NCI-H2171 treated with DMSO at 0.1 percent for 48 hours (cell line): ENCODE results near the gene NAP1L4.
A peak's percentile ranks its signal among the peaks of the same experiment; 100 is the strongest.

Experiments used
- DNase-seq: peaks from one replicate; lab custom pipeline; 2025; lab: John Stamatoyannopoulos, UW

The NAP1L4 gene

DNA sequence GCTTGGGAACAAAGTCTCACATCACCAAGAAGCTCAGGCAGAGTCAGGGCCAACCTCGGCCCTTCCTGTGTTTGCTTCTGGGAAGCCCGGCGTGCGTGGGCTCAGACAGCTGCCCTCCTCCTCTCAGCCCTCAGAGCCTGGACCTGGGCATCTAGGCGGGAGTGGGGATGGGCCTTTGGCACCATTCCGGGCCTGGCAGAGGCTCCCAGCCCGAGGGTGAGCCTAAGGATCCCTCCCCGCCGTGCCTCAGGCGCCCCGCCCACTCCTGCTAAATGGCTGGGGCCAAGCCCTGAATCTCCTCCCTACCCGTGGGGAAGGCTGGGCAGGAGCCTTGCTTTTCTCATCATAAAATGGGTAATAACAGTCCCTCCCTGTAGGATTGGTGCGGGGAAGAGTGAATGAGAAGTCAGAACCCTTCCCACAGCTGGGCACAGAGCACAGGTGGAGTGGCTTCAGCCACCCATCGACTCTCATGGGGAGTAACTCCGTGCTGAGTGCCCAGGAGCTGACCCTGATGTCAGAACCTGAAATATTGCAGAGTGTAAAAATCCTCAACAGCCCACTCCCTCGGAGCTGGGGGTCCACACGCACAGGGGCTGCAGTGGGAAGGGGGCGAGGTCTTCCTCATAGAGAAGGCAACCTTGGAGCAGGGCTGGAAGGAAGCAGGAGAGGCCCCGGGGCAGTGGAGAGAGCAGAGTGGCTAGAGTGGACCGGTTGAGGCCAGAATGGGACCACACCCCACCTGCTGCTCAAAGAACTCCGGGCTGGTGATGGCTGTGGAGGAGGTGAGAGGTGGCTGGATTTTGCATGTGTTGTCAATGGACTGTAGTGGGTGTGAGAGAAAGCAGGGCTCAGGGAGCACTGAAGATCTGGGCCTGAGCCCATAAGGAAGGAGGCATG, 87.7 kb downstream of the NAP1L4 start:
- DNase-seq = no peak

DNA sequence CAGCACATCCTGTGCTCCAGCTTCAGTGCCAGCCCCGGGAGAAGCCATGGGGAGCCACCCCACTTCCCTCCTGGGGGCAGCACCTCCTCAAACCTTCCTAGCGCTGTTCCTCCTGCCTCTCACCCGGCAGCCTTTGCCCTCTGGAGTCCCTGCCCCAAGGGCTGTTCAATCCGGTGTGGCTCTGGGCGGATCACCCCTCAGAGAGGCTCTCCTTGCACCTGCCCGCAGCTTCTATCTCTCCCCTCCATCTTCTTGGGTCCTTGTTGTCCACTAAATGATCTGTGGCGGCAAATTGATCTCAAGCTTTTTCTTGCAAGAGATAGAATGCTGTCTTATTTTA, 88.5 kb downstream of the NAP1L4 start:
- no peak for DNase-seq

DNA sequence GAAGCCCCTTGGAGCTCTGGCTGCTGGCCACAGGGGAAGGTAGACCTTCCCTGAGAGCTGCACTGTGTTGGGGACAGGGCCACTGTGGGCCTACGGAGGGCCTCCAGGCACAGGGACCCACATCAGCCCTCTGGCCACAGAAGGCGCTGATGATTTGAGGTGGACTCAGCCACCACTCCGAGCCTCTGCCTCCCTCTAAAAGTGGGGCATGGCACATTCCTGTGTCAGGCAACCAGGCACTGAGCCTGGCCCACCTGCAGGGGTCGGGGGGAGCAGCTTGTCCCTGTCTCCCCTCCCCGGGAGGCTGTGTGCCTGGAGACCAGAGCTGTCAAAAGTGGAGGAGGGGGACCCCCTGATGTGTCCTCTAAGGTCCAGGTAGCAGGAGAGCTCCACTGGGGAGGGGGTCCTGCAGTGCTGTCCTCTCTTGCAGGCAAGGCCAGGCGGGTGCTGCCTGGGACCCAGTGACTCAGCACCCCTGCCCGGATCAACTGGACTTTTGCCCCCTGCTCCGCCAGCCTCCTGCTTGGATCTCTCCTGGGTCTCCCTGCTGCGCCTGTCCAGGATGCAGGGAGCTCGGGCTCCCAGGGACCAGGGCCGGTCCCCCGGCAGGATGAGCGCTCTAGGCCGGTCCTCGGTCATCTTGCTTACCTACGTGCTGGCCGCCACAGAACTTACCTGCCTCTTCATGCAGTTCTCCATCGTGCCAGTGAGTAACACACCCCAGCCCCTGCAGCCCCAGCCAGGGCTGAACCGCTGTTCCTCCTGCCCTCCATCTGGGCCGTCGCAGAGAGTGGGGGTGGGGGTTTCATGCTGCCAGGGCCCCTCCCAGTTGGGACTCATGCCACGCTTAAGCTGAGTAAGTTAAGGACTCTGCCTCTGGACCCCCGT, 89.1 kb downstream of the NAP1L4 start:
- DNase-seq = no peak

DNA sequence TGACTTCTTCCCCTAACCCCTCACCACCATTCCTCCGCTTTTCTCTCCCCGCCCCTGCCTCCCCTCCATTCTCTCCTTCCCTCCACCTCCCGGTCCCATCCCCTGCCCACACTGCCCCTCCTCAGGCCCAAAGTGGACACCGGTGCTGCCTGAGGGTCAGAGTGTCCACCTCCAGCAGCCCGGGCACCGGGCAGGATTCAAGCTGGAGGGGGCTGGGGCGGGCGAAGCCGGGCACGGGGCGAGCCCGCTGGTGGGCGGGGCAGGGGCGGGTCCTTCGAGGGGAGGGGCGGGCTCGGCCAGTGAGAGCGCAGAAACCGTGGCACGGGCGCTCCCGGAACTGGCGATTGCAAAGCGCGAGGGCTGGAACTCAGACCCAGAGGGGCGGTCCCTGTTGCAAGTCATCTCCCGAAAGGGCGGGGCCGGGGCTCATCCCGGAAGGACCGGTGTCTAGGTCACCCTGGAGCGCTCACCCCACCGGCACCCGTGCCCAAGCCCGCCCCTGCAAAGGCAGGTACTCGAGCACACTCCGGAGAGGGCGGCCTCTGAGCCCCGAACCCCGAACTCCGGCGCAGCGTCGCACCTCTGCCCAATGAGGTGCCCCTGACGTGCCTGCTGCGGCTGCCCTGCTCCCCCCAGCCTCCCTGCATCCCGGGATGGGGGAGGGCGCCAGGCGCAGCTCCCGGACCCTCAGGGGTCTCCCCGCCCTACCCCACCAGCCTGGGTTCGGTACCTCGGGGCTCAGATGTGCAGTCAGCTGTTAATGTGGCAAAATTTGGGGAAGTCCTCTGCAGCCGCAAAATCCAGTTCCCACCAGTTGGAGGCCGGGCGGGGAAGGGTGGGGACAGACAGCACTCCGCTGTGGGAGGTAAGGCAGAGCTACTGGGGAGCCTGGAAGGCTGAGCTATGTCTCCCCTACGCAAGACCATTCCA, 90.0 kb downstream of the NAP1L4 start:
- DNase-seq = peak; percentile 73

DNA sequence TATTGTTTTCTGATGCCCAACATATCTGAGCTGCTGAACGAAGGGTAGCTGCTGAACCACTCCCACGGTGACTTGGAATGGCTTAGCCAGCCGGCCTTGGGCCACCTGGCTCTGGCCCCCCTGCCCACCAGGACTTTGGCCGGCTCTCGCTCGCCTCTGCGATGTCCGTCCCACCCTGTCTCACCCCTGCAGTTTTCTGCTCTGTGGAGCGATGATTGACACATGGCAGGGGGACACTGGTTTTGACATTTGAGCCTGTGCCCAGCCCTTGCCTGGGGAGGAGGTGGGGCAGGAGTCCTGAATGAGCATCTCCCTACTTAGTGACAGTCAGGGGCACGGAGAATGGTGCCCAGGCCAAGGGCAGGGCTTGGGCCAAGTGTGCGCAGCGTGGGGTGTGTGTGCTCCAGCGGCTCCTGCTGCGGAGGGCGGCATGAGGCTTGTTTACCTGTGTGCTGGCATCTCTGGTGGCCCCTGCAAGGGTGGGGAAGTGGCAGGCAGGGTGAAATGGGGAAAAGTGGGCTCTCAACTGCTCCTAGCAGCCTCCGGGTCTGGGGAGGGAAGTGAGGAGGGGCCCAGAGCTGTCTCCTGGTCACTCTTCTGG, 90.8 kb downstream of the NAP1L4 start:
- no peak for DNase-seq

GRCh38 chr11:2899080-2899783, 92.9 kb downstream of the NAP1L4 start:
- DNase-seq = no peak

- DNase-seq = no peak
Measured at GRCh38 chr11:2898366-2899079, 93.6 kb downstream of the NAP1L4 start.

DNA sequence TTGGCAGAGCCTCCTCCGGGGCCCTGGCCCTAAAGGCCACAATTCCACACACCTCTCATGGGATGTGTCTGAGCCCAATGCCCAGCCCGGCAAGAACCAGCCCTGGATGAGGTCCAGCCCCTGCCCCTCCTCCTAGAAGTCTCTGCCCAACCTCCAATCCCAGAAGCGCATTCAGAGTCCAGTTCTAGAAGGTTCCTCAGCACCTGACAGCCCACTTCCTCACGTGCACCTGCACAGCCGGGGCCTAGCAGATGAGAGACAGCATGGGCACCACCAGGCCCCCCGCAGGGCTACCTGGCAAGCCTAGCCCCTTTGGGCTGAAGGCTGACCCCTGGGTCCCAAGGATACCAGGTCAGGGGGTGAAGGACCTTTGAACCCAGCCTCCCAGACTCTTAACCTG, 95.1 kb downstream of the NAP1L4 start:
- DNase-seq = no peak

DNA sequence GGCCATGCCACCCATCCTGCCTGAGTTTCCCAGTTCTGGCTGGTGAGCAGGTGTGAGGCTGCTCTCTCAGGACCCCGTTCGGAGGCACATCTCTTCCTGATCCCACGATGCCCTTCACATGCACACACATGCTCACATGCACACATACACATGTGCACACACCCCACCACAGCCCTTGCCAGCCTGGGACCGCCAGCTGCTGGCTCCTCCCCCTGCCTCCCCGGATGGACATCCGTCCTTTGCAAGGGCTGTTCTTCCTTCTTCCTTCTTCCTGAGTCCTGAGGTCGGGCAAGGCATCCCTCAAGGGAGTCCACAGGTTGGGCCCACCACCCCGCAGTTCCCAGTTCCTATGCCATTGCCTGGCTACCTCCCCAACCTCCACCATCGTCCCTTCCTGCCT, 96.1 kb downstream of the NAP1L4 start:
- no peak for DNase-seq
